Measurements from ENCODE around the gene UBTF. TPM values are rescaled to one million over a fixed set of nuclear protein-coding genes. Genes with fewer than 3 reads are reported as not detected.

Gene UBTF
- total RNA-seq, 2 donors from 2014 or later: 48.2 to 55.4 TPM

DNA sequence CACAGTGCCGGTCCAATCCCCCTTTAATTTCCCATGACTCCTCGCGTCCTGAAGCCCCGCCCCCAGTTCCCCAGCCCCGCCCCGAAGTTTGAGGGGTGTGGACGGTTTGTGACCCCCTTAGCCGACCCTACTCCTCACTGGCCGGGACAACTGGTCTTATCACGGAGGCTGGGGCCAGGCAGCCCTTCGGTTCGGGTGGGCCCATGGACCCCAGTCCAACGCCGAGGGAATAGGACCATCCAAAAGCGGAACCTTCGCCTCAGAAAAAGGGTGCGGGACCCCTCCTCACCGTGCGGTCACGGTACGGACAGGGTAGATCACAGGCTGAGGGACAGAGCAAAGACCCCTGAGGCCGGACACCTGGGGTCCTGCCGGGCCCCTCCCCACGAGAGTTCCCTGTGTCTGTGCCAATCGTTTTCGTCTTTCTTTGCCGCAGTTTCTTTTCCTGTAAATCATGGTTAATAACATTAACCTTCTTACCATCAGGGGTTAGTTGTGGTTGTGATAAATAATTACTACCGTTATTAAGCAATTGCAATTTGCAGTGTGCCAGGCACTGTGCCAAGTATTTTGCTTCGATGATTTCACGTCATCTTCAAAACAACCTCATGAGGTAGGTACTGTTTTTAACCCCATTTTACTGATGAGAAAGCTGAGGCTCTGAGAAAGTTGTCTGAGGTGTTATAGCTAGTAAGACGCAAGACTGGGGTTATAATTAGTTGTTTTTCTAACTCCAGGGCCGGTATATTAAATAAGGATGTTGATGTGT, 32.2 kb downstream of the UBTF start:
- Histone ChIP-seq H3K36me3 (peaks cover 14% of the 10 kb centered on the region), H3K4me1 (ENCODE audit: control insufficient read depth in 1 of 2, low read depth in 2 of 2) (peaks cover 20 to 35% of the 10 kb centered on the region in 2 donors), H3K9me3 (no peaks in the 10 kb centered on the region), H3K4me3 (peak overlapping the region; percentile 99), H3K27me3 (replicated peaks; ENCODE audit: insufficient read depth) (no peaks in the 10 kb centered on the region), H3K27ac (peak overlapping the region; percentile 97 to 98)
- no peak for DNase-seq (ENCODE audit: low spot score)
- peak; percentile 57 for ATAC-seq (ENCODE audit: insufficient number of reproducible peaks, low FRiP score, low read depth)
- TF ChIP-seq, protein P1, sequence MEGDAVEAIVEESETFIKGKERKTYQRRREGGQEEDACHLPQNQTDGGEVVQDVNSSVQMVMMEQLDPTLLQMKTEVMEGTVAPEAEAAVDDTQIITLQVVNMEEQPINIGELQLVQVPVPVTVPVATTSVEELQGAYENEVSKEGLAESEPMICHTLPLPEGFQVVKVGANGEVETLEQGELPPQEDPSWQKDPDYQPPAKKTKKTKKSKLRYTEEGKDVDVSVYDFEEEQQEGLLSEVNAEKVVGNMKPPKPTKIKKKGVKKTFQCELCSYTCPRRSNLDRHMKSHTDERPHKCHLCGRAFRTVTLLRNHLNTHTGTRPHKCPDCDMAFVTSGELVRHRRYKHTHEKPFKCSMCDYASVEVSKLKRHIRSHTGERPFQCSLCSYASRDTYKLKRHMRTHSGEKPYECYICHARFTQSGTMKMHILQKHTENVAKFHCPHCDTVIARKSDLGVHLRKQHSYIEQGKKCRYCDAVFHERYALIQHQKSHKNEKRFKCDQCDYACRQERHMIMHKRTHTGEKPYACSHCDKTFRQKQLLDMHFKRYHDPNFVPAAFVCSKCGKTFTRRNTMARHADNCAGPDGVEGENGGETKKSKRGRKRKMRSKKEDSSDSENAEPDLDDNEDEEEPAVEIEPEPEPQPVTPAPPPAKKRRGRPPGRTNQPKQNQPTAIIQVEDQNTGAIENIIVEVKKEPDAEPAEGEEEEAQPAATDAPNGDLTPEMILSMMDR (IDR thresholded peaks at IDR 0.05): no peak

DNA sequence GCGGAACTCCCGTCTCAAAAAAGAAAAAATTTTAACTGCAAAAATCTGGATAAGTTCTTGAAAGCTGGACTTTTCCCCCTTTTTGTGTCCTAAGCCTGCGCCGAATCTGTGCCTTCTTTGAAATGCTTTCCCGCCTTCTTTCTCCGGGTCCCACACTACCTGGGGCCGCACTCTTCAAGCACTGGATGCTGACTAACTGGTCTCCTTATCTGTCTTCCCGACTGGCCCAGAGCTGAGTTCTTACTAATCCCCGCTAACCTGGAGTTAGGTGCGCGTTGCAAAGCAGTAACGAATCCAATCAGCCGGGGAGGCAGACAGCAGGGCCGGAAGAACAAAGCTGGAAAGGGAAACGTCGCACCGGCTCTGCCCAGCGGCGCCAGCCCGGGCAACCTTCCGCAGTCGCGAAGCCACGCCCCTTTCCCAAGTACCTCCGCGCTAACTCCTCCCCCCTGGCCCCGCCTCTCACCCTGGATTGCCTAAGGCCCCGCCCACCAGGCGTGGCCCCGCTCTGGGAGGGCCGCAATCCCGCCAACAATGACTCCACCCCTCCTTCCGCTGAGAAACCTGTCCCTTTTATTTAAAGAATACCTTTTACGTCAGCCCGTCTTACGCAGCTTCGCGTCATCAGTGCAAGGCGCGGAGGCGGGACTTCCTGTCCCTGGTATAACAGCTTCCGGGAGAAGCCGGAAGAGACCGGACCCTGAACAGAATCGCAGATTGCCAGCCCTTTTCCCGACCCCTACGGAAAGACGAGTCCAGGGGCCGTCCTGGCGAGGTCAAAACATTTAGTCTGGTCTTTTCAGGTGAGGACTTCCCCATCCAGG, 33.0 kb downstream of the UBTF start, which contains the start of gene TMUB2:
Gene TMUB2, plus strand, starts transcription at position 666 of the 824 bp plus-strand sequence. CDS start 737 bp downstream, outside the sequence.
- Histone ChIP-seq H3K4me1 (ENCODE audit: control insufficient read depth in 1 of 2, low read depth in 2 of 2) (peaks cover 20 to 35% of the 10 kb centered on the region in 2 donors), H3K36me3 (peaks cover 14% of the 10 kb centered on the region), H3K27ac (peak within 1 kb of the TSS; percentile 97 to 98), H3K9me3 (no peaks in the 10 kb centered on the region), H3K27me3 (replicated peaks; ENCODE audit: insufficient read depth) (no peaks in the 10 kb centered on the region), H3K4me3 (peak within 1 kb of the TSS; percentile 99)
- peak; percentile 96 for DNase-seq (ENCODE audit: low spot score)
- ATAC-seq (ENCODE audit: insufficient number of reproducible peaks, low FRiP score, low read depth): peak; percentile 95
- TF ChIP-seq, protein P1 (IDR thresholded peaks at IDR 0.05): no peak

DNA sequence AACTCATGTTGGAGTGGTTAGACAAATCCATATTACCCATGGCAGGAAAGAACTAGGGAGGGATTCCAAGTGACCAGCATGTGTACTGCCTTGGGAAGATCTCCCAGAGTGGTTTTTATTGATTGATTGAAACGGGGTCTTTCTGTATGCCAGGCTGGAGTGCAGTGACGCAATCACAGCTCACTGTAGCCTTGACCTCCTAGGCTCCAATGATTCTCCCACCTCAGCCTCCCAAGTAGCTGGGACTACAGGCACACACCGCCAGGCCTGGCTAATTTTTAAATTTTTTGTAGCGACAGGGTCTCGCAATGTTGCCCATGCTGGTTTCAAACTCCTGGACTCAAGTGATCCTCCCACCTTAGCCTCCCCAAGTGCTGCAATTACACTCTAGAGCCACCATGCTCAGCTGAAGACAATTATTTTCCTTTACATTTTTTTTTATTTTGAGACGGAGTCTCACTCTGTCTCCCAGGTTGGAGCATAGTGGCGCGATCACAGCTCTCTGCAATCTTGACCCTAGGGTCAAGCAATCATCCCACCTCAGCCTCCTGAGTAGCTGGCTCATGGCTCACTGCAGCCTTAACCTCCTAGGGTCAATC, 35.2 kb downstream of the UBTF start:
- Histone ChIP-seq H3K4me3 (no peak overlapping the region), H3K27ac (no peak overlapping the region), H3K36me3 (peaks cover 1% of the 10 kb centered on the region), H3K4me1 (ENCODE audit: control insufficient read depth in 1 of 2, low read depth in 2 of 2) (peaks cover 20 to 35% of the 10 kb centered on the region in 2 donors), H3K27me3 (replicated peaks; ENCODE audit: insufficient read depth) (no peaks in the 10 kb centered on the region), H3K9me3 (no peaks in the 10 kb centered on the region)
- ATAC-seq (ENCODE audit: insufficient number of reproducible peaks, low FRiP score, low read depth) (no peak), DNase-seq (ENCODE audit: low spot score) (no peak)
- TF ChIP-seq, protein P1 (IDR thresholded peaks at IDR 0.05): no peak

DNA sequence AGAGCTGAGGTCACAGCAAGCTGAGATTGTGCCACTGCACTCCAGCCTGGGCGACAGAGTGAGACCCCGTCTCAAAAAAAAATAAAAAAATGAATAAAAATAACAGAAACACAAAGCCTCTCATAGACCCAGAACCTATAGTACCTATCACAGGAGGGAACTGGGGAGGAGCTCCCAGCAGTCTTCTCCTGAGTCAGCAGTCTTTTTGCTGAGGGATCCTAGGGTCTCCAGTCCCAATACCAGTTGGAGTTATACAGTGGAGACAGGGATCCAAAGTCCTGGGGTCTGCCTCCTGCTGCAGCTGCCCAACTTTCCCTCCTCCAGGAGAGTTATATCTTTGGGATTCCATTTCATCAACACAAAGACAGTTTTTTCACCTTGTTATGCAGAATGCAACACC, 36.5 kb downstream of the UBTF start:
- no peak for DNase-seq (ENCODE audit: low spot score)
- ATAC-seq (ENCODE audit: insufficient number of reproducible peaks, low FRiP score, low read depth): no peak
- Histone ChIP-seq H3K4me1 (ENCODE audit: control insufficient read depth in 1 of 2, low read depth in 2 of 2) (peaks cover 15 to 25% of the 10 kb centered on the region in 2 donors), H3K4me3 (no peak overlapping the region), H3K27me3 (replicated peaks; ENCODE audit: insufficient read depth) (no peaks in the 10 kb centered on the region), H3K9me3 (no peaks in the 10 kb centered on the region), H3K36me3 (peaks cover 7% of the 10 kb centered on the region), H3K27ac (no peak overlapping the region)
- TF ChIP-seq, protein P1 (IDR thresholded peaks at IDR 0.05): no peak

DNA sequence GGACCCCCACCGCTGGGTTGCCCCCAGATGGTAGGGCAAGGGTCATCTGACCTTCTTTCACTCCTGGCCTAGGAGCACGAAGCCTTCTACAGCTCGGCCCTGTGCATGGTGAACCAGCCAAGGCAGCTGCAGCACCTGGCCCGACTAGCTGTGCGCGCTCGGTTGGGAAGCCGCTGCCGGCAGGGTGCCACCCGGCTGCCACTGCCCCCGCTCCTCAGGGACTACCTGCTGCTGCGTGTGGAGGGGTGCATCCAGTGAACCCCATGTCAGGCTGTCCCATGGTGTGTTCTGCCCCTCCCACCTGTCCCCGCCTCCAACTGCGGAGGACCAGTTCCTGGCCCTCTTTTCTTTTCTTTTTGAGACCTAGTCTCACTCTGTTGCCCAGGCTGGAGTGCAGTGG, 41.3 kb downstream of the UBTF start:
- TF ChIP-seq, protein P1 (IDR thresholded peaks at IDR 0.05): no peak
- peaks cover 7% of the 10 kb centered on the region for H3K36me3 ChIP-seq
- H3K27me3 ChIP-seq (replicated peaks; ENCODE audit: insufficient read depth): no peaks in the 10 kb centered on the region
- no peak overlapping the region for H3K27ac ChIP-seq
- no peaks in the 10 kb centered on the region for H3K4me1 ChIP-seq (ENCODE audit: control insufficient read depth in 1 of 2, low read depth in 2 of 2)
- no peaks in the 10 kb centered on the region for H3K9me3 ChIP-seq
- DNase-seq (ENCODE audit: low spot score) (no peak), ATAC-seq (ENCODE audit: insufficient number of reproducible peaks, low FRiP score, low read depth) (no peak)
- H3K4me3 ChIP-seq: no peak overlapping the region
